HG03175 (cell line): ENCODE measurements around the gene CTNNB1.
"Not testable (repeated sequence)": the region's sequence is repeated elsewhere in the genome, so short reads cannot be mapped to it uniquely, and the experiment has no call there.

Experiments
- ATAC-seq: cut with Tn5 transposase; IDR thresholded peaks from one replicate; pipeline ENCODE4 v1.9.1; 2021; ENCODE audit warnings: mild to moderate bottlenecking, moderate library complexity; ENCODE audit not compliant: unreplicated experiment

Gene CTNNB1

GRCh38 chr3:41248525-41248924, 49.2 kb downstream of the CTNNB1 start:
- ATAC-seq, result no peak

- no peak for ATAC-seq
Observed at GRCh38 chr3:41249318-41249717, 50.0 kb downstream of the CTNNB1 start.

- no peak for ATAC-seq
Observed at GRCh38 chr3:41250825-41251224, 51.5 kb downstream of the CTNNB1 start.

GRCh38 chr3:41251593-41251992, 52.3 kb downstream of the CTNNB1 start:
- no peak for ATAC-seq

- ATAC-seq, result no peak
Observed at GRCh38 chr3:41258239-41258800, 59.0 kb downstream of the CTNNB1 start.

- no peak for ATAC-seq
Observed at GRCh38 chr3:41259449-41260062, 60.3 kb downstream of the CTNNB1 start.

- no peak for ATAC-seq
Observed at GRCh38 chr3:41260063-41260450, 60.8 kb downstream of the CTNNB1 start.

GRCh38 chr3:41265011-41265545, 65.8 kb downstream of the CTNNB1 start:
- no peak for ATAC-seq

GRCh38 chr3:41265823-41266273, 66.5 kb downstream of the CTNNB1 start:
- ATAC-seq, result no peak

- no peak for ATAC-seq
Observed at GRCh38 chr3:41267975-41268640, 68.8 kb downstream of the CTNNB1 start.

- no peak for ATAC-seq
Observed at GRCh38 chr3:41272667-41273066, 73.4 kb downstream of the CTNNB1 start.

GRCh38 chr3:41274944-41275668, 75.8 kb downstream of the CTNNB1 start:
- ATAC-seq, result no peak

- ATAC-seq, result no peak
Observed at GRCh38 chr3:41276191-41276590, 76.9 kb downstream of the CTNNB1 start.

- ATAC-seq, result no peak
Observed at GRCh38 chr3:41277790-41278465, 78.6 kb downstream of the CTNNB1 start.

- not testable (repeated sequence) for ATAC-seq
Observed at GRCh38 chr3:41284934-41285333, 85.6 kb downstream of the CTNNB1 start.

- ATAC-seq, result no peak
Observed at GRCh38 chr3:41286305-41286704, 87.0 kb downstream of the CTNNB1 start.

GRCh38 chr3:41288785-41289184, 89.5 kb downstream of the CTNNB1 start:
- ATAC-seq, result no peak
